SJSA1 (cell line): Measurements from ENCODE around the gene CCNH. TPM values are rescaled to one million over a fixed set of nuclear protein-coding genes. Genes with fewer than 3 reads are reported as not detected.

Experiments used
- DNase-seq, 2 experiments: peaks; one replicate each; pipeline ENCODE4 v3.0.0-alpha.2; 2015 to 2020; ENCODE audit warnings: low spot score in 2 of 2, low read depth in 1 of 2
- H3K27ac ChIP-seq: fragments of 250-450 bp; sonication (Bioruptor Pico); 2 replicates; pipeline ENCODE4 v1.5.1; 2020; ENCODE audit warnings: mild to moderate bottlenecking, moderate library complexity
- H3K27me3 ChIP-seq: fragments of 250-450 bp; sonication (Bioruptor Pico); replicated peaks from 2 replicates; pipeline ENCODE4 v1.5.1; 2020; ENCODE audit warnings: mild to moderate bottlenecking, moderate library complexity
- H3K36me3 ChIP-seq: fragments of 250-450 bp; sonication (Bioruptor Pico); 2 replicates; pipeline ENCODE4 v1.5.1; 2020; ENCODE audit warnings: mild to moderate bottlenecking
- H3K4me1 ChIP-seq: fragments of 250-450 bp; sonication (Bioruptor Pico); replicated peaks from 2 replicates; pipeline ENCODE4 v1.6.1; 2021; ENCODE audit warnings: mild to moderate bottlenecking
- H3K4me3 ChIP-seq: fragments of 250-450 bp; sonication (Bioruptor Pico); 2 replicates; pipeline ENCODE4 v1.5.1; 2020; ENCODE audit warnings: mild to moderate bottlenecking
- H3K9me3 ChIP-seq: fragments of 250-450 bp; sonication (Bioruptor Pico); replicated peaks from 2 replicates; pipeline ENCODE4 v1.5.1; 2020; ENCODE audit warnings: mild to moderate bottlenecking
- total RNA-seq: library from RNA; depleted of rRNA; stranded (reverse); fragments of >200 nt; shearing (Covaris generic); gene quantifications from 2 replicates; pipeline ENCODE4 v1.2.3, GENCODE V29; 2014

The CCNH gene
- total RNA-seq, 1 experiment from 2014 or later: 69.4 TPM

GRCh38 chr5:87394411-87395165, 18.1 kb downstream of the CCNH start:
- Histone ChIP-seq H3K4me1 (peaks cover 33% of the 10 kb centered on the region), H3K27me3 (no peaks in the 10 kb centered on the region), H3K27ac (peak overlapping the region; percentile 92), H3K4me3 (no peak overlapping the region), H3K36me3 (peaks cover 93% of the 10 kb centered on the region), H3K9me3 (no peaks in the 10 kb centered on the region)
- no peak for DNase-seq

GRCh38 chr5:87393331-87393730, 19.4 kb downstream of the CCNH start:
- Histone ChIP-seq H3K9me3 (no peaks in the 10 kb centered on the region), H3K4me3 (no peak overlapping the region), H3K27me3 (no peaks in the 10 kb centered on the region), H3K36me3 (peaks cover 90% of the 10 kb centered on the region), H3K27ac (peak overlapping the region; percentile 92), H3K4me1 (peaks cover 33% of the 10 kb centered on the region)
- DNase-seq: peak in 1 of 2 experiments; percentile 65

- H3K27me3 ChIP-seq: no peaks in the 10 kb centered on the region
- no peak overlapping the region for H3K4me3 ChIP-seq
- peaks cover 33% of the 10 kb centered on the region for H3K4me1 ChIP-seq
- peak overlapping the region; percentile 92 for H3K27ac ChIP-seq
- DNase-seq: no peak
- H3K36me3 ChIP-seq: peaks cover 90% of the 10 kb centered on the region
- H3K9me3 ChIP-seq: no peaks in the 10 kb centered on the region
Observed at GRCh38 chr5:87392801-87393200, 19.9 kb downstream of the CCNH start.

GRCh38 chr5:87392170-87392569, 20.6 kb downstream of the CCNH start:
- no peak for DNase-seq
- H3K27me3 ChIP-seq: no peaks in the 10 kb centered on the region
- H3K4me3 ChIP-seq: no peak overlapping the region
- no peaks in the 10 kb centered on the region for H3K9me3 ChIP-seq
- H3K27ac ChIP-seq: peak overlapping the region; percentile 92
- H3K36me3 ChIP-seq: peaks cover 92% of the 10 kb centered on the region
- H3K4me1 ChIP-seq: peaks cover 33% of the 10 kb centered on the region

GRCh38 chr5:87390576-87391199, 22.0 kb downstream of the CCNH start:
- H3K4me3 ChIP-seq: no peak overlapping the region
- no peaks in the 10 kb centered on the region for H3K27me3 ChIP-seq
- no peak overlapping the region for H3K27ac ChIP-seq
- peaks cover 96% of the 10 kb centered on the region for H3K36me3 ChIP-seq
- H3K9me3 ChIP-seq: no peaks in the 10 kb centered on the region
- no peak for DNase-seq
- H3K4me1 ChIP-seq: peaks cover 33% of the 10 kb centered on the region

GRCh38 chr5:87390075-87390474, 22.7 kb downstream of the CCNH start:
- H3K27ac ChIP-seq: no peak overlapping the region

GRCh38 chr5:87389296-87390034, 23.3 kb downstream of the CCNH start:
- H3K4me1 ChIP-seq: peaks cover 29% of the 10 kb centered on the region
- DNase-seq: no peak
- no peaks in the 10 kb centered on the region for H3K27me3 ChIP-seq
- H3K4me3 ChIP-seq: no peak overlapping the region
- no peak overlapping the region for H3K27ac ChIP-seq
- H3K36me3 ChIP-seq: peaks cover 93% of the 10 kb centered on the region
- no peaks in the 10 kb centered on the region for H3K9me3 ChIP-seq

More at GRCh38 chr5:87390075-87390474, 22.7 kb downstream of the CCNH start:
- Histone ChIP-seq H3K4me3 (no peak overlapping the region), H3K4me1 (peaks cover 33% of the 10 kb centered on the region), H3K36me3 (peaks cover 93% of the 10 kb centered on the region), H3K27me3 (no peaks in the 10 kb centered on the region), H3K9me3 (no peaks in the 10 kb centered on the region)
- no peak for DNase-seq

GRCh38 chr5:87388129-87388528, 24.6 kb downstream of the CCNH start:
- H3K36me3 ChIP-seq: peaks cover 89% of the 10 kb centered on the region
- no peak overlapping the region for H3K27ac ChIP-seq
- DNase-seq: no peak
- H3K4me3 ChIP-seq: no peak overlapping the region
- peaks cover 23% of the 10 kb centered on the region for H3K4me1 ChIP-seq
- no peaks in the 10 kb centered on the region for H3K27me3 ChIP-seq
- no peaks in the 10 kb centered on the region for H3K9me3 ChIP-seq

GRCh38 chr5:87385802-87386201, 26.9 kb downstream of the CCNH start:
- no peak for DNase-seq
- Histone ChIP-seq H3K9me3 (no peaks in the 10 kb centered on the region), H3K36me3 (peaks cover 84% of the 10 kb centered on the region), H3K27ac (no peak overlapping the region), H3K4me1 (peaks cover 22% of the 10 kb centered on the region), H3K4me3 (no peak overlapping the region), H3K27me3 (no peaks in the 10 kb centered on the region)

- DNase-seq: peak in 1 of 2 experiments; percentile 85
- Histone ChIP-seq H3K4me1 (peaks cover 19% of the 10 kb centered on the region), H3K4me3 (no peak overlapping the region), H3K9me3 (no peaks in the 10 kb centered on the region), H3K27me3 (no peaks in the 10 kb centered on the region), H3K36me3 (peaks cover 84% of the 10 kb centered on the region), H3K27ac (peak overlapping the region; percentile 77)
Observed at GRCh38 chr5:87383216-87383615, 29.5 kb downstream of the CCNH start.

- Histone ChIP-seq H3K4me3 (no peak overlapping the region), H3K27ac (peak overlapping the region; percentile 77), H3K9me3 (no peaks in the 10 kb centered on the region), H3K27me3 (no peaks in the 10 kb centered on the region), H3K36me3 (peaks cover 83% of the 10 kb centered on the region), H3K4me1 (peaks cover 19% of the 10 kb centered on the region)
- DNase-seq: no peak
Observed at GRCh38 chr5:87382224-87382623, 30.5 kb downstream of the CCNH start.

- no peaks in the 10 kb centered on the region for H3K27me3 ChIP-seq
- H3K9me3 ChIP-seq: no peaks in the 10 kb centered on the region
- H3K4me3 ChIP-seq: no peak overlapping the region
- H3K36me3 ChIP-seq: peaks cover 59% of the 10 kb centered on the region
- H3K4me1 ChIP-seq: no peaks in the 10 kb centered on the region
- H3K27ac ChIP-seq: no peak overlapping the region
- no peak for DNase-seq
Observed at GRCh38 chr5:87372705-87373104, 40.0 kb downstream of the CCNH start.

GRCh38 chr5:87369431-87369830, 43.3 kb downstream of the CCNH start:
- Histone ChIP-seq H3K27ac (no peak overlapping the region), H3K36me3 (peaks cover 54% of the 10 kb centered on the region), H3K4me3 (no peak overlapping the region), H3K9me3 (no peaks in the 10 kb centered on the region), H3K27me3 (no peaks in the 10 kb centered on the region), H3K4me1 (no peaks in the 10 kb centered on the region)
- no peak for DNase-seq

- no peaks in the 10 kb centered on the region for H3K9me3 ChIP-seq
- no peak overlapping the region for H3K4me3 ChIP-seq
- no peak for DNase-seq
- H3K4me1 ChIP-seq: no peaks in the 10 kb centered on the region
- H3K27me3 ChIP-seq: no peaks in the 10 kb centered on the region
- peaks cover 57% of the 10 kb centered on the region for H3K36me3 ChIP-seq
- H3K27ac ChIP-seq: no peak overlapping the region
Observed at GRCh38 chr5:87368601-87369000, 44.1 kb downstream of the CCNH start.
